Hematopoietic multipotent progenitor cell treated with erythropoietin and hydrocortisone succinate and interleukin-3 and kit ligand, for 15 days (in vitro differentiated cells): ENCODE measurements around the gene HSF2BP.
A peak's percentile ranks its signal among the peaks of the same experiment; 100 is the strongest.
"Not testable (repeated sequence)": the region's sequence is repeated elsewhere in the genome, so short reads cannot be mapped to it uniquely, and the experiment has no call there.

Experiments
- DNase-seq: peaks from one replicate; pipeline ENCODE4 v3.0.0-alpha.2; 2015; ENCODE audit warnings: low spot score

The HSF2BP gene

GRCh38 chr21:43618940-43619339, 40.3 kb downstream of the HSF2BP start:
- DNase-seq = no peak

DNA sequence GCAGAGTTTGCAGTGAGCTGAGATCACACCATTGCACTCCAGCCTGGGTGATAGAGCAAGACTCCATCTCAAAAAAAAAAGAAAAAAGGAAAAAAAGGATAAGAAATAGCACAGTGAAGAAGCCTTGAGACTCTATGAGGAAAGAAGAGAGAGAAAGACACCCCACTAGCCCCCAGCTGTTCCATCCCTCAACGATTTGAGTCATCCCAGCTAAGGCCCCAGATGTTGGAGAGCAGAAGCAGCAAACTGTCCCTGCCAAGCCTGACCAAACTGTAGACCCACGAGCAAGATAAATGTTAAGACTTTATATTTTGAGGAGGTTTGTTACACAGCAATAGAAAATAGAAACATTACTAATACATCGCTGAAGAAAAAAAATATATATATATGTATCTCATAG, 42.4 kb downstream of the HSF2BP start:
- DNase-seq = not testable (repeated sequence)

- DNase-seq = no peak
These were observed 44.4 kb downstream of the HSF2BP start for GRCh38 chr21:43614839-43615238.

DNA sequence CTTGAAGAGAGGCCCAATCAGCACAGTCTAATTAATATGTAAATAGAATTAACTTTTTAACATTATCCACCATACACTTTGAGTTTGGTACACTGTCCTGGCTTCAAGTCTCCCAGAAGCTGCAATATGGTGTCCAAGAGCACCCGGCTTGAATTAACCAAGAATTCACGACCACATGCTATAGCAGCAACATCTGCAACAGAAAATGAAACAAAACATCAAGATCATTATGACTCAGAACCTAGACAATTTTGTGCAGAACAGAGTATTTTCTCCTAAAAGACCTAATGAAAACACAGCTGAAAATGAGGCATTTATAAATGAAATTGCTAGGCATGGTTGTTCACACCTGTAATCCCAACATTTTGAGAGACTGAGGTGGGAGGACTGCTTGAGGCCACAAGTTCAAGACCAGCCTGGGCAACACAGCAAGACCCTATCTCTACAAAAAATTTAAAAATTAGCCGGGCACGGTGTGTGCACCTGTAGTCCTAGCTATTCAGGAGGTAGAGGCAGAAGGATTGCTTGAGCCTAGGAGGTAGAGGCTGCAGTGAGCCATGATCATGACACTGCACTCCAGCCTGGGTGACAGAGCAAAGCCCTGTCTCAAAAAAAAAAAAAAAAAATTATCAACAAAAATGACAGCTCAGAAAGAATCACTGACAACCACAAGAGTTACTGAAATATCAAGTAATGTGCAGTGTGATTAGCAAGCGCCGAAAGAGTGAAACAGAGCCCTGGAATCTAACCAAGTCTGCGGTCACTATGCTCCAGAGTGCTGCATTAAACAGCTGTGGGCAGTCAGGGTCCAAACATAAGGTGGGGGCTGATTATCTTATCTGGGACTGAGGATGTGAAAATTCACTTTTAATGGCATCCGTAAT, 45.3 kb downstream of the HSF2BP start:
- no peak for DNase-seq

DNA sequence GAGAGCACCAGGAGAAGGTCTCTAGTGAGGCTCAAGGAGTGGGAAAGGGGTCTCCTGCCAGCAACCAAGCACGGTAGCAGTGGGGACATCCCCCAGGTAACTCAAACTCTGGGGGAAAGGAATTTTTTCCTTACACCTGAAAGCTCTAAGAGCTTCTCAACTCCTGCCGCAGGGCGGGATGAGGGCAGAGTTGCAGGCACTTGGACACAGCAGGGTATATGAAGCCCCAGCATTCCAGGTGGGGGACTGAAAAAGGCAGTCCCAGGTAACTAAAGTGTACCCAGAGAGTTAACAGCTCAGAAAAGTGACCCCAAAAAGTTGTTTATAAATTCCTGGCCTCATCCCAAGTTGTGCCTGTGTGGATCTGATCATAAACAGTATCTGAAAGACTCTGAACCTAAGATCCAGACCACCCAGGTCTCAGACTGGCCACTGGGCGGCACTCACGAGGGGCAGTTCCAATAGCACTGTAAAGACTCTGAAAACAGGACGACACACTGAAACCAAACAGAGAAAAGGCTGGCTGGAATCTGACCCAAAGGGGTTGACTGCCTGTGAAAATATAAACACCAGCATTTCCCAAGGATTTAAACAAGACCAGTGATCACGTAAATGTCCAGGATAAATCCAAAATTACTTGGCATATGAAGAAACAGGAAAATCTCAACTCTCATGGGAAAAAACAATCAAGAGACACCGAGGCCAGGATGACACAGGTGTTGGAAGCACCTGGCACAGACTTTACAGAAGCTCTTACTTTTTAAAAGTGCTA, 47.5 kb downstream of the HSF2BP start:
- DNase-seq = peak; percentile 17

DNA sequence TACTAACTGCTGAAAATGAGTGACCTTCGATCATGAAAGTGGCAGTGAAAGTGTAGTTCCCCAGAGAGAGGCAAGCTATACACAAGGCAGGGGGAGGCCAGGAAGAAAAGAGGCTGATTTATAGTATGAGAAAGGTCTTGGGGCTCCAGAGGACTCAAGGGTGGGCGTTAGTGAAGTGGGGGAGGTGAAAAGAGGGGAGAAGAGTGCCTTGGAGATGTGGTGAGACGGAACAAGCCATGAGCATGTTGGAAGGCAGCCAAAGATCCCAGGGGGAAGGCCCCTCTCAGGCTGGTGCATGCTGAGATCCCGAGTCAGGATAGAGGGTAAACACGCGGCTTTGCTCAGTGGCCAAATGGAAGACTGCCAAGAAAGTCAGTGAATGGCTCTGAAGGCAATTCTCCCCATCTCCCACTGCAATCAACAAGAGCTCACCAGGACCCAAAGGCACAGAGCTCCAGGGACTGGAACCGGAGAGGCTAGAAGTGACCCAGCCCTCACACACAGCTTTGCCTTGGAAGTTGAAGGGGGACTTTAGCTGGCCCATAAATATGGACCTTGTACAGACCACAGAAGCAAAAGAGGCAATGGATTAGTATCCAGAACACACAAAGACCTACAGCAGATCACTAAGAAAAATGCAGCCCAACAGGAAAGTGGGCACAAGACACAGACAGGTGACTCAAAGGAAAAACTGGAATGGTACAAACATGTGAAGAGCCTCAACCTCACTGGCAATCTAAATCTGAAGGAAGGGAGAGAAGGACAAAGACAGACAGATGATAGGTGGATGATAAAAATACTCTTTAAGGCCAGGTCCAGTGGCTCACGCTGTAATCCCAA, 49.6 kb downstream of the HSF2BP start:
- no peak for DNase-seq

- no peak for DNase-seq
These were observed 50.6 kb downstream of the HSF2BP start for GRCh38 chr21:43608664-43609063.

DNA sequence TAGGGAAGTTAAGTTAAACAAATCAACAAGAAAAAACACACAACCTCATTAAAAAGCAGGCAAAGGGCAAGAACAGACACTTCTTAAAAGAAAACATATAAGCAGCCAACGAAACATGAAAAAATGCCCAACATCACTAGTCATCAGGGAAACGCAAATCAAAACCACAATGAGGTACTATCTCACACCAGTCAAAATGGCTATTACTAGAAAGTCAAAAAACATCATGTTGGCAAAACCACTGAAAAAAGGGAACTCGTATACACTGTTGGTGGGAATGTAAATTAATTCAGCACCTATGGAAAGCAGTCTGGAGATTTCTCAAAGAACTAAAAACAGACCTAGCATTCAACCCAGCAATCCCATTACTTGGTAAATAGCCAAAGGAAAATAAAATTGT, 51.1 kb downstream of the HSF2BP start:
- DNase-seq = no peak

DNA sequence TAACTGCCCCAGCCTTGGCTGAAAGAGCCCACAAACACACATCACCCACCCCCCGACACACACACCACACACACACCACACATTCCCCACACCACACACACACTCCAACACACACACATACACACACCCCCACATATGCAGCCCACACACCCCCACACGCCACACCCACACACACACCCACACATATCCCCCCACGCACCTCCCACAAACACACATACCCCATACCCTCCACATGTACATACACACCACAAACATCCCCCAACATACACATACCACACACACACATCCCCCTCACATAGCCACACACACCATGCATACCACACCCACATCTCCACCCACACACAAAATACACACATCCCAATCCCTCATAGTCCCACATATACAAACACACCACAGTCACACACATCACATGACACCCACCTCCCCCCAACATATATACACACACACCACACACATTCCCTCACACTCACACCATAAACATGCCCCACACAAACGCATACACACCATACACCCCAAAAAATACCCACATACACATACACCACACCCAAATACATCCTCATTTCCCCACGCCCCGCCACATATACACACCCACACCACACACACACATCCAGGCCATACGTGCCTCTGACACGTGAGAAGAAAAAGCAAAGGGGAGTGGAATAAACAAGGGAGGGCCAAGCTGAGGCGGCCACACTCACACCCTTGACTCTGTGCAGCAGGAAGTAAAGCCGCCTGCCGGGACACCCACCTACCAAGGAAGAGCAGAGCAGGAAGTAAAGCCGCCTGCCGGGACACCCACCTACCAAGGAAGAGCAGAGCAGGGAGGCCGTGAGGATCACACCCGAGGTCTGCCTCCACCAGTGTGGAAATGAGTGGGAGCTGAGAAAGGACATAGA, 53.7 kb downstream of the HSF2BP start:
- no peak for DNase-seq

GRCh38 chr21:43604505-43605204, 54.6 kb downstream of the HSF2BP start:
- no peak for DNase-seq

GRCh38 chr21:43603641-43604504, 55.4 kb downstream of the HSF2BP start:
- DNase-seq = no peak

DNA sequence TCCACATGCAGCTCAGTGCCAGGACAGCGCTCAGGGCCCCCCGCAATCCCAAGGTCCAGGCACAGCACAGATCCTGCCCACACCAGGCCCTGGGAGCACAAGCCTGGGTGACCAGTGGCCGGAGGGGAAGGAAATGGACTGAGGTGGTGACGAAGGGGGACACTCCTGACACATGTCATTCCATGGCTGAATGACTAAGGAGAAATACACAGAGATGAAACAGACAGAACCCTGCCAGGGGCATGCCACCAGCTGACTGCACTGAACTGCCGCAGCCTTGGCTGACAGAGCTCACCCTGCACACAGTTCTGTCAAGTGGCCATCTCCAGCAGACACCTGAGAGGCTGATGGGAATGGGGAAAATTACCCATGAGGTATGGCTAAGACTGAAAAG, 56.1 kb downstream of the HSF2BP start:
- DNase-seq = no peak

- no peak for DNase-seq
These were observed 56.7 kb downstream of the HSF2BP start for GRCh38 chr21:43602266-43603232.

GRCh38 chr21:43600642-43601402, 58.5 kb downstream of the HSF2BP start:
- DNase-seq = no peak

DNA sequence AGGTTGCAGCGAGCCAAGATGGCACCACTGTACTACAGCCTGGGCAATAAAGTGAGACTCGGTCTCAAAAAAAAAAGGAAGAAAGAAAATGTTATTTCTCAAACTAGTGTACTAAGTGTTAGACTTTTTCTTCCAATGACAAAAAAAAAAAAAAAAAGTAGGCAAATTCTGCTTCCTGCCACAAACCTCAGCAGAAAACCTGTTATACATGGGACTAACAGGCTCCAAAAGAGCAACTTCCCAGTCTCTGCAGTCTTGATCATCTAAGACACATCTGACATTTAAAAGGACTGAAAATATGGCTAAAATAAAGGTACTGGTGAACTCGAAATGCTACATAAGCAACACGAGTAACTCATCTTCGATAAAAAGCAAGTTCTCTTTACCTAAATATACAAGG, 59.6 kb downstream of the HSF2BP start:
- no peak for DNase-seq

DNA sequence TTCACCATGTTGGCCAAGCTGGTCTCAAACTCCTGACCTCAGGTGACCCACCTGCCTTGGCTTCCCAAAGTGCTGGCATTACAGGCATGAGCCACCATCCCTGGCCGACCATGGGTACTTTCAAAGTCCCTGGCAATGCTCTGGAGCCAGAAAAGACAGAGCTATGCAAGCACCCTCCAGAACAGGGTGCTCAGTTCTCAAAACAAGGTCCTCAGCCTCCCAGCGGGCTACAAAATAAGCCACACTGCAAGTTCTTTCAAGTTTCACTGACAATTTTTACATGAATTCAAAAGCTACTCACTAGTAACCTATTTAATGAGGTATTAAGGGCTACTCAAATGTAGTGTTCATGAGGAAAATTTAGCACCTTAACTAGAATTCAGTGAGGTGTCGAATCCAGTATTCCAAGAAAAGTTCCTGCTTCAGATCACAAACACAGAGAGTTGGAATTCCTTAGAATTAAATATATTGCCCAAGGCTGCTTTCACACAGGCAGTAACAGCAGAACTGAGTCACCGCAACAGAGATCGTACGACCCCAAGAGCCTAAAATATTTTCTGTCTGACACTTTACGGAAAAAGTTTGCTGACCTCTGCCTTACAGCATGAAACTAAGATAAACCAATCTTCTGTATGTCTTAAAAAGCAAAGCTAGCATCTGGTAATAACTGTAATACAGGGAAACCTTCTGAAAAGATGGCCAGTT, 60.7 kb downstream of the HSF2BP start:
- DNase-seq = no peak
